GM19395 (cell line): Measurements from ENCODE around the gene ZBTB32.
"Not testable (repeated sequence)": the region's sequence is repeated elsewhere in the genome, so short reads cannot be mapped to it uniquely, and the experiment has no call there.

ENCODE experiments used
- ATAC-seq: cut with Tn5 transposase; IDR thresholded peaks from one replicate; pipeline ENCODE4 v1.9.1; 2021; ENCODE audit warnings: mild to moderate bottlenecking, moderate library complexity; ENCODE audit not compliant: unreplicated experiment

Gene ZBTB32

GRCh38 chr19:35720163-35720524 is 15.8 kb downstream of the ZBTB32 start:
- no peak for ATAC-seq

GRCh38 chr19:35720648-35721047 is 16.3 kb downstream of the ZBTB32 start:
- ATAC-seq = no peak

- ATAC-seq = no peak
Observed at GRCh38 chr19:35721374-35721773, 17.0 kb downstream of the ZBTB32 start.

GRCh38 chr19:35722461-35722860 is 18.1 kb downstream of the ZBTB32 start:
- no peak for ATAC-seq

- ATAC-seq = no peak
Observed at GRCh38 chr19:35722897-35723296, 18.5 kb downstream of the ZBTB32 start.

GRCh38 chr19:35723671-35724070 is 19.3 kb downstream of the ZBTB32 start:
- no peak for ATAC-seq

GRCh38 chr19:35724132-35724531 is 19.8 kb downstream of the ZBTB32 start:
- ATAC-seq = not testable (repeated sequence)

GRCh38 chr19:35724560-35724959 is 20.2 kb downstream of the ZBTB32 start:
- ATAC-seq = no peak

- ATAC-seq = no peak
Observed at GRCh38 chr19:35725216-35725861, 21.0 kb downstream of the ZBTB32 start.

- ATAC-seq = no peak
Observed at GRCh38 chr19:35727053-35727955, 22.9 kb downstream of the ZBTB32 start.

GRCh38 chr19:35727956-35728706 is 23.8 kb downstream of the ZBTB32 start:
- ATAC-seq = no peak

GRCh38 chr19:35729021-35729420 is 24.7 kb downstream of the ZBTB32 start:
- ATAC-seq = no peak

GRCh38 chr19:35729763-35730162 is 25.4 kb downstream of the ZBTB32 start:
- no peak for ATAC-seq

- ATAC-seq = no peak
Observed at GRCh38 chr19:35730326-35730725, 26.0 kb downstream of the ZBTB32 start.

- no peak for ATAC-seq
Observed at GRCh38 chr19:35731353-35731752, 27.0 kb downstream of the ZBTB32 start.

- ATAC-seq = no peak
Observed at GRCh38 chr19:35731779-35732405, 27.5 kb downstream of the ZBTB32 start.

- ATAC-seq = no peak
Observed at GRCh38 chr19:35732540-35733179, 28.3 kb downstream of the ZBTB32 start.

- ATAC-seq = no peak
Observed at GRCh38 chr19:35733180-35734125, 29.1 kb downstream of the ZBTB32 start.

- ATAC-seq = no peak
Observed at GRCh38 chr19:35734273-35734672, 29.9 kb downstream of the ZBTB32 start.

GRCh38 chr19:35734889-35735288 is 30.5 kb downstream of the ZBTB32 start:
- no peak for ATAC-seq
